Neural cell (in vitro differentiated cells): ENCODE results near the gene DNM3. TPM values are rescaled to one million over a fixed set of nuclear protein-coding genes. Genes with fewer than 3 reads are reported as not detected.

Source experiments
- H2AFZ ChIP-seq: fragments of 200-600, 300-800 bp; sonication (generic), shearing (Covaris generic); 2 replicates; pipeline ENCODE4 v1.6.0; 2014; ENCODE audit warnings: low read depth, mild to moderate bottlenecking, antibody characterized with exemption, low read length, moderate library complexity
- H3F3A ChIP-seq: fragments of 200-600 bp; shearing (Covaris generic); 2 replicates; pipeline ENCODE4 v1.6.1; 2016; ENCODE audit warnings: mild to moderate bottlenecking, moderate library complexity, mixed read lengths, antibody characterized with exemption, low read length; ENCODE audit not compliant: insufficient read depth, poor library complexity, severe bottlenecking
- H3K27ac ChIP-seq: fragments of 200-600, 300-800 bp; sonication (generic), shearing (Covaris generic); 2 replicates; pipeline ENCODE4 v1.5.1; 2014; ENCODE audit warnings: mild to moderate bottlenecking, low read length, moderate library complexity
- H3K27me3 ChIP-seq: fragments of 300-800, 200-600 bp; sonication (generic), shearing (Covaris generic); 2 replicates; pipeline ENCODE4 v1.6.0; 2014; ENCODE audit warnings: mild to moderate bottlenecking, low read depth, low read length, moderate library complexity; ENCODE audit not compliant: insufficient read depth
- H3K36me3 ChIP-seq: fragments of 300-800, 200-600 bp; sonication (generic), shearing (Covaris generic); 2 replicates; pipeline ENCODE4 v1.5.1; 2014; ENCODE audit warnings: mild to moderate bottlenecking, antibody characterized with exemption, low read length, moderate library complexity; ENCODE audit not compliant: insufficient read depth
- H3K4me2 ChIP-seq: fragments of 300-800, 200-600 bp; sonication (generic), shearing (Covaris generic); 2 replicates; pipeline ENCODE4 v1.6.0; 2014; ENCODE audit warnings: mild to moderate bottlenecking, low read length
- H3K4me3 ChIP-seq: fragments of 300-800, 200-600 bp; sonication (generic), shearing (Covaris generic); 2 replicates; pipeline ENCODE4 v1.5.1; 2014; ENCODE audit warnings: mild to moderate bottlenecking, low read length, moderate library complexity
- H3K79me2 ChIP-seq: fragments of 200-600 bp; shearing (Covaris generic); replicated peaks from 2 replicates; pipeline ENCODE4 v1.6.0; 2014; ENCODE audit warnings: mild to moderate bottlenecking, low read length, moderate library complexity; ENCODE audit not compliant: insufficient read depth
- H3K9ac ChIP-seq: fragments of 300-800, 200-600 bp; sonication (generic), shearing (Covaris generic); 2 replicates; pipeline ENCODE4 v1.6.1; 2016; ENCODE audit warnings: mild to moderate bottlenecking, low read length, mixed read lengths
- H3K9me2 ChIP-seq: fragments of 200-600 bp; shearing (Covaris generic); 2 replicates; pipeline ENCODE4 v1.6.1; 2016; ENCODE audit warnings: mild to moderate bottlenecking, low read length, mixed read lengths; ENCODE audit not compliant: insufficient read depth
- H3K9me3 ChIP-seq: fragments of 200-600, 300-800 bp; sonication (generic), shearing (Covaris generic); 2 replicates; pipeline ENCODE4 v1.6.1; 2016; ENCODE audit warnings: mild to moderate bottlenecking, mixed run types, low read length, moderate library complexity, mixed read lengths
- H4K20me1 ChIP-seq: fragments of 200-600 bp; shearing (Covaris generic); 2 replicates; pipeline ENCODE4 v1.6.1; 2016; ENCODE audit warnings: mild to moderate bottlenecking, mixed run types; ENCODE audit not compliant: insufficient read depth
- CTCF ChIP-seq: fragments of 450-650 bp; IDR thresholded peaks from 2 replicates; pipeline ENCODE4 v1.5.1; 2014; ENCODE audit warnings: antibody characterized with exemption, mild to moderate bottlenecking, moderate library complexity; ENCODE audit not compliant: poor library complexity, severe bottlenecking
- EP300 ChIP-seq: fragments of 450-650 bp; conservative IDR thresholded peaks from 2 replicates; pipeline ENCODE4 v1.6.1; 2014; ENCODE audit warnings: antibody characterized with exemption, mild to moderate bottlenecking, moderate library complexity; ENCODE audit not compliant: poor library complexity, severe bottlenecking
- EZH2 ChIP-seq: fragments of 200-600, 300-800 bp; shearing (Covaris generic), sonication (generic); IDR thresholded peaks from 2 replicates; pipeline ENCODE4 v1.6.1; 2014; ENCODE audit warnings: antibody characterized with exemption, low read length, borderline replicate concordance, mild to moderate bottlenecking; ENCODE audit not compliant: insufficient read depth, poor library complexity, severe bottlenecking
- MXI1 ChIP-seq: fragments of 450-650 bp; conservative IDR thresholded peaks from 2 replicates; pipeline ENCODE4 v1.6.1; 2014; ENCODE audit warnings: antibody characterized with exemption, mild to moderate bottlenecking; ENCODE audit not compliant: poor library complexity, severe bottlenecking
- POLR2AphosphoS5 ChIP-seq: IDR thresholded peaks from 2 replicates; pipeline ENCODE4 v1.6.1; 2012
- RAD21 ChIP-seq: fragments of 450-650 bp; conservative IDR thresholded peaks from 2 replicates; pipeline ENCODE4 v1.6.1; 2014; ENCODE audit warnings: antibody characterized with exemption, mild to moderate bottlenecking, moderate library complexity
- REST ChIP-seq: IDR thresholded peaks from 2 replicates; pipeline ENCODE4 v1.6.1; 2012; ENCODE audit warnings: borderline replicate concordance
- SMC3 ChIP-seq: fragments of 450-650 bp; conservative IDR thresholded peaks from 2 replicates; pipeline ENCODE4 v1.6.1; 2014; ENCODE audit warnings: antibody characterized with exemption, mild to moderate bottlenecking, moderate library complexity; ENCODE audit not compliant: poor library complexity
- TAF1 ChIP-seq: IDR thresholded peaks from 2 replicates; pipeline ENCODE4 v1.6.1; 2012; ENCODE audit warnings: low read depth
- polyA plus RNA-seq: library from polyadenylated mRNA; depleted of rRNA; stranded (reverse); fragments of >200 nt; gene quantifications from 2 replicates; pipeline ENCODE4 v1.2.3, GENCODE V29; 2014

The DNM3 gene
- polyA plus RNA-seq, 1 donor from 2014 or later: 37.1 TPM

GRCh38 chr1:172085317-172085716 is 244.0 kb downstream of the DNM3 start:
- Histone ChIP-seq H2AFZ (no peak overlapping the region), H3K36me3 (peaks cover 4% of the 10 kb centered on the region), H4K20me1 (no peaks in the 10 kb centered on the region), H3K9me3 (no peaks in the 10 kb centered on the region), H3K9ac (no peak overlapping the region), H3K4me2 (no peak overlapping the region), H3K4me3 (no peak overlapping the region), H3F3A (no peaks in the 10 kb centered on the region), H3K79me2 (no peaks in the 10 kb centered on the region), H3K27me3 (no peaks in the 10 kb centered on the region), H3K9me2 (no peaks in the 10 kb centered on the region), H3K27ac (no peak overlapping the region)
- TF ChIP-seq EP300 (no peak), EZH2 (no peak), SMC3 (no peak), MXI1 (no peak), TAF1 (no peak), REST (no peak), RAD21 (no peak), CTCF (no peak), POLR2AphosphoS5 (no peak)

GRCh38 chr1:172086137-172086536 is 244.8 kb downstream of the DNM3 start:
- no peaks in the 10 kb centered on the region for H3K9me3 ChIP-seq
- no peaks in the 10 kb centered on the region for H3K9me2 ChIP-seq
- H3K4me2 ChIP-seq: no peak overlapping the region
- H4K20me1 ChIP-seq: no peaks in the 10 kb centered on the region
- no peak overlapping the region for H3K27ac ChIP-seq
- TF ChIP-seq CTCF (no peak), SMC3 (no peak), RAD21 (no peak), EP300 (no peak), TAF1 (no peak), EZH2 (no peak), MXI1 (no peak), POLR2AphosphoS5 (no peak), REST (no peak)
- H3K27me3 ChIP-seq: no peaks in the 10 kb centered on the region
- no peak overlapping the region for H2AFZ ChIP-seq
- H3K9ac ChIP-seq: no peak overlapping the region
- H3F3A ChIP-seq: no peaks in the 10 kb centered on the region
- H3K4me3 ChIP-seq: no peak overlapping the region
- H3K36me3 ChIP-seq: peaks cover 4% of the 10 kb centered on the region
- H3K79me2 ChIP-seq: no peaks in the 10 kb centered on the region
